Activated T-cell treated with anti-CD3 and anti-CD28 coated beads, Interleukin-2, amount 50 U/mL, for 72 hours (primary cell): ENCODE results near the gene ADCY2. TPM values are rescaled to one million over a fixed set of nuclear protein-coding genes. Genes with fewer than 3 reads are reported as not detected.

Experiments
- ATAC-seq, 2 donors: fragments of 150-1000 bp; cut with Tn5 transposase; replicated peaks in 1 of 2; 2 replicates each; pipeline ENCODE4 v1.10.0; 2021; ENCODE audit warnings: moderate library complexity in 2 of 2, mild to moderate bottlenecking in 1 of 2
- DNase-seq, 2 donors: peaks; one replicate each; pipeline ENCODE4 v3.0.0; 2021 to 2022; ENCODE audit warnings: mixed read lengths in 1 of 2
- H3K27ac Mint-ChIP-seq: one replicate; pipeline ENCODE4 v1.8.0; 2022; ENCODE audit warnings: mild to moderate bottlenecking, moderate library complexity, mixed read lengths
- H3K27me3 Mint-ChIP-seq: one replicate; pipeline ENCODE4 v1.8.0; 2022; ENCODE audit warnings: low read depth, mixed read lengths
- H3K36me3 Mint-ChIP-seq, 2 donors: one replicate each; pipeline ENCODE4 v1.8.0; 2022; ENCODE audit warnings: mixed read lengths in 2 of 2, mild to moderate bottlenecking in 1 of 2; ENCODE audit not compliant: insufficient read depth in 2 of 2
- H3K4me1 Mint-ChIP-seq: one replicate; pipeline ENCODE4 v1.8.0; 2022; ENCODE audit warnings: low read depth, mixed read lengths
- H3K4me3 Mint-ChIP-seq, 2 donors: one replicate each; pipeline ENCODE4 v1.8.0; 2022; ENCODE audit warnings: mild to moderate bottlenecking in 2 of 2, mixed read lengths in 2 of 2, moderate library complexity in 2 of 2
- H3K9me3 Mint-ChIP-seq, 2 donors: one replicate each; pipeline ENCODE4 v1.8.0; 2022; ENCODE audit warnings: mixed read lengths in 2 of 2
- total RNA-seq, 2 donors: library from RNA; stranded (reverse); gene quantifications; one replicate each; pipeline ENCODE4 v1.2.3, GENCODE V29; 2022

ADCY2 gene
- total RNA-seq, 2 donors from 2014 or later: not detected

GRCh38 chr5:7644723-7645122, 248.8 kb downstream of the ADCY2 start:
- H3K4me3 Mint-ChIP-seq: no peak overlapping the region
- H3K36me3 Mint-ChIP-seq: peaks cover 0 to 2% of the 10 kb centered on the region in 2 donors
- H3K4me1 Mint-ChIP-seq: no peaks in the 10 kb centered on the region
- ATAC-seq: no peak
- DNase-seq: no peak
- peaks cover 9% of the 10 kb centered on the region for H3K27me3 Mint-ChIP-seq
- no peak overlapping the region for H3K27ac Mint-ChIP-seq
- peaks cover 4 to 8% of the 10 kb centered on the region in 2 donors for H3K9me3 Mint-ChIP-seq

GRCh38 chr5:7650755-7651154, 254.8 kb downstream of the ADCY2 start:
- peaks cover 14% of the 10 kb centered on the region for H3K27me3 Mint-ChIP-seq
- no peak overlapping the region for H3K4me3 Mint-ChIP-seq
- DNase-seq (no peak), ATAC-seq (no peak)
- H3K9me3 Mint-ChIP-seq: peaks cover 0 to 1% of the 10 kb centered on the region in 2 donors
- no peaks in the 10 kb centered on the region for H3K4me1 Mint-ChIP-seq
- no peaks in the 10 kb centered on the region for H3K36me3 Mint-ChIP-seq
- H3K27ac Mint-ChIP-seq: no peak overlapping the region

GRCh38 chr5:7653046-7653445, 257.1 kb downstream of the ADCY2 start:
- no peaks in the 10 kb centered on the region for H3K36me3 Mint-ChIP-seq
- H3K27me3 Mint-ChIP-seq: peaks cover 5% of the 10 kb centered on the region
- peaks cover 0 to 1% of the 10 kb centered on the region in 2 donors for H3K9me3 Mint-ChIP-seq
- no peak overlapping the region for H3K27ac Mint-ChIP-seq
- H3K4me3 Mint-ChIP-seq: no peak overlapping the region
- ATAC-seq (no peak), DNase-seq (no peak)
- no peaks in the 10 kb centered on the region for H3K4me1 Mint-ChIP-seq

- no peak overlapping the region for H3K4me3 Mint-ChIP-seq
- H3K27ac Mint-ChIP-seq: no peak overlapping the region
- H3K36me3 Mint-ChIP-seq: no peaks in the 10 kb centered on the region
- peaks cover 0 to 1% of the 10 kb centered on the region in 2 donors for H3K9me3 Mint-ChIP-seq
- no peaks in the 10 kb centered on the region for H3K4me1 Mint-ChIP-seq
- H3K27me3 Mint-ChIP-seq: peaks cover 5% of the 10 kb centered on the region
- DNase-seq (no peak), ATAC-seq (no peak)
These were observed 261.2 kb downstream of the ADCY2 start for GRCh38 chr5:7657153-7657552.

GRCh38 chr5:7659420-7659819, 263.5 kb downstream of the ADCY2 start:
- H3K4me3 Mint-ChIP-seq: no peak overlapping the region
- ATAC-seq (no peak), DNase-seq (no peak)
- H3K27ac Mint-ChIP-seq: no peak overlapping the region
- H3K9me3 Mint-ChIP-seq: no peaks in the 10 kb centered on the region
- H3K27me3 Mint-ChIP-seq: no peaks in the 10 kb centered on the region
- no peaks in the 10 kb centered on the region for H3K36me3 Mint-ChIP-seq
- H3K4me1 Mint-ChIP-seq: no peaks in the 10 kb centered on the region

- H3K27me3 Mint-ChIP-seq: no peaks in the 10 kb centered on the region
- H3K36me3 Mint-ChIP-seq: no peaks in the 10 kb centered on the region
- H3K4me3 Mint-ChIP-seq: no peak overlapping the region
- H3K27ac Mint-ChIP-seq: no peak overlapping the region
- no peak for ATAC-seq
- no peaks in the 10 kb centered on the region for H3K4me1 Mint-ChIP-seq
- no peak for DNase-seq
- peaks cover 0 to 2% of the 10 kb centered on the region in 2 donors for H3K9me3 Mint-ChIP-seq
These were observed 266.4 kb downstream of the ADCY2 start for GRCh38 chr5:7662289-7662688.

- DNase-seq (no peak), ATAC-seq (no peak)
- Mint-ChIP-seq H3K4me1 (no peaks in the 10 kb centered on the region), H3K9me3 (peaks cover 0 to 2% of the 10 kb centered on the region in 2 donors), H3K4me3 (no peak overlapping the region), H3K36me3 (no peaks in the 10 kb centered on the region), H3K27ac (no peak overlapping the region), H3K27me3 (no peaks in the 10 kb centered on the region)
These were observed 267.9 kb downstream of the ADCY2 start for GRCh38 chr5:7663808-7664207.

- ATAC-seq: no peak
- Mint-ChIP-seq H3K4me1 (no peaks in the 10 kb centered on the region), H3K4me3 (no peak overlapping the region), H3K36me3 (no peaks in the 10 kb centered on the region), H3K27ac (no peak overlapping the region), H3K27me3 (no peaks in the 10 kb centered on the region), H3K9me3 (peaks cover 0 to 2% of the 10 kb centered on the region in 2 donors)
- no peak for DNase-seq
These were observed 268.3 kb downstream of the ADCY2 start for GRCh38 chr5:7664208-7664607.

GRCh38 chr5:7667216-7667767, 271.4 kb downstream of the ADCY2 start:
- Mint-ChIP-seq H3K9me3 (peaks cover 0 to 2% of the 10 kb centered on the region in 2 donors), H3K4me3 (no peak overlapping the region)
- no peak for ATAC-seq

GRCh38 chr5:7668161-7668560, 272.2 kb downstream of the ADCY2 start:
- Mint-ChIP-seq H3K4me1 (no peaks in the 10 kb centered on the region), H3K4me3 (no peak overlapping the region), H3K9me3 (peaks cover 0 to 2% of the 10 kb centered on the region in 2 donors), H3K27me3 (no peaks in the 10 kb centered on the region), H3K36me3 (no peaks in the 10 kb centered on the region), H3K27ac (no peak overlapping the region)
- no peak for ATAC-seq
- DNase-seq: no peak

More at GRCh38 chr5:7667216-7667767, 271.4 kb downstream of the ADCY2 start:
- Mint-ChIP-seq H3K36me3 (no peaks in the 10 kb centered on the region), H3K27ac (no peak overlapping the region), H3K4me1 (no peaks in the 10 kb centered on the region), H3K27me3 (no peaks in the 10 kb centered on the region)
- no peak for DNase-seq

GRCh38 chr5:7668627-7669026, 272.7 kb downstream of the ADCY2 start:
- DNase-seq (no peak), ATAC-seq (no peak)
- Mint-ChIP-seq H3K36me3 (no peaks in the 10 kb centered on the region), H3K4me3 (no peak overlapping the region), H3K9me3 (peaks cover 0 to 2% of the 10 kb centered on the region in 2 donors), H3K27me3 (no peaks in the 10 kb centered on the region), H3K27ac (no peak overlapping the region), H3K4me1 (no peaks in the 10 kb centered on the region)

GRCh38 chr5:7671381-7671993, 275.5 kb downstream of the ADCY2 start:
- no peak overlapping the region for H3K27ac Mint-ChIP-seq
- ATAC-seq (no peak), DNase-seq (no peak)
- no peaks in the 10 kb centered on the region for H3K4me1 Mint-ChIP-seq
- no peak overlapping the region for H3K4me3 Mint-ChIP-seq
- H3K27me3 Mint-ChIP-seq: no peaks in the 10 kb centered on the region
- H3K36me3 Mint-ChIP-seq: no peaks in the 10 kb centered on the region
- peaks cover 0 to 2% of the 10 kb centered on the region in 2 donors for H3K9me3 Mint-ChIP-seq

- H3K4me3 Mint-ChIP-seq: no peak overlapping the region
- no peaks in the 10 kb centered on the region for H3K4me1 Mint-ChIP-seq
- H3K27me3 Mint-ChIP-seq: no peaks in the 10 kb centered on the region
- ATAC-seq: no peak
- no peaks in the 10 kb centered on the region for H3K9me3 Mint-ChIP-seq
- no peaks in the 10 kb centered on the region for H3K36me3 Mint-ChIP-seq
- DNase-seq: no peak
- H3K27ac Mint-ChIP-seq: no peak overlapping the region
These were observed 277.7 kb downstream of the ADCY2 start for GRCh38 chr5:7673658-7674057.

- H3K4me3 Mint-ChIP-seq: no peak overlapping the region
- DNase-seq (no peak), ATAC-seq (no peak)
- peaks cover 0 to 3% of the 10 kb centered on the region in 2 donors for H3K9me3 Mint-ChIP-seq
- H3K27me3 Mint-ChIP-seq: no peaks in the 10 kb centered on the region
- no peak overlapping the region for H3K27ac Mint-ChIP-seq
- H3K4me1 Mint-ChIP-seq: no peaks in the 10 kb centered on the region
- no peaks in the 10 kb centered on the region for H3K36me3 Mint-ChIP-seq
These were observed 280.5 kb downstream of the ADCY2 start for GRCh38 chr5:7676455-7676854.
